ENCODE data around the gene ANKMY2.

- TF ChIP-seq POLR2A (IDR thresholded peaks at IDR 0.05), result no peak
- no peak for TF ChIP-seq CTCF (IDR thresholded peaks at IDR 0.05)
These were observed 86.7 kb downstream of the ANKMY2 start for GRCh38 chr7:16558761-16559302.

Data from ovary (tissue), 3 donors.